GM18507 (cell line): ENCODE measurements around the gene TMEM244.
"Not testable (repeated sequence)": the region's sequence is repeated elsewhere in the genome, so short reads cannot be mapped to it uniquely, and the experiment has no call there.

ENCODE experiments used
- DNase-seq: peaks from one replicate; pipeline ENCODE4 v3.0.0; 2011; ENCODE audit warnings: low read depth; ENCODE audit not compliant: insufficient read length; ENCODE audit errors: extremely low spot score
- FAIRE-seq: peaks from 2 replicates; lab custom pipeline; 2011; peaks lifted over from hg19 to GRCh38; lab: Jason Lieb, UNC

The TMEM244 gene

DNA sequence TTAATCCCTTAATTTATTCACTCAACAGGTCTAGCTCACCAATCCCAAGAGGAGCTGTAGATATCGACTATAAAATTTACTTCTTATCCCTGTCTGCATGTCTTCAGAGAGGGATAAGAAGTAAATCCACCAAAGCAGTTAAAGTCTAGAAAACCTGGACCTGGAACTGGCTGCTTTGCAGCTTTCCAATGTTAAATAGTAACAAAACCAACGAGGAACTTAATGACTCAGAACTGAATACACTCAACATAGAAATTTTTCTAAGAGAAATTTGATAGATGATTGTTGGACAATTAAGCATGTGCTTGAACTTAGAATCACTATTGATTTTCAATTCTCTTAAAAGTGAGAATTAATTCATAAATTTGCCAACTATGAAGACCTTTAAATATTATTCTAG, 11.5 kb upstream of the TMEM244 start:
- FAIRE-seq = no peak
- DNase-seq = no peak

DNA sequence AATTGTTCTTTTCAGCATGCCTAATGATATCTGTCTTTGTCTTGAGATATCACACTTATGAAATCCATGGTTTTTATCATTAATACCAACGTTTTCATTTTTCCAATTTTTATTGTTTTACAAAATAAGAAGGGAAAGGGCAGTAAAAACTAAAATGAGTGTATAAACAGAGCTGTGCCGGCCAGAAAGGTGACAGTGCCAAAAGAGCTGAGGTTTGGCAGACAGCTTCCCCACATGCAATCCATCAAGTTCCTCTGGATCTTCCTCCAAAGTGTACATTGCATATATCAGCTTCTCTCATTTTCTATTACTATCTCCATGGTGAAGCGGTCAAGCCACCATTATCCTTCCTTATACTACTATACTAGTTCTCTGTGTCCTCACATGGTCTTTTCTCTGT, 10.1 kb upstream of the TMEM244 start:
- FAIRE-seq = no peak
- DNase-seq = no peak

DNA sequence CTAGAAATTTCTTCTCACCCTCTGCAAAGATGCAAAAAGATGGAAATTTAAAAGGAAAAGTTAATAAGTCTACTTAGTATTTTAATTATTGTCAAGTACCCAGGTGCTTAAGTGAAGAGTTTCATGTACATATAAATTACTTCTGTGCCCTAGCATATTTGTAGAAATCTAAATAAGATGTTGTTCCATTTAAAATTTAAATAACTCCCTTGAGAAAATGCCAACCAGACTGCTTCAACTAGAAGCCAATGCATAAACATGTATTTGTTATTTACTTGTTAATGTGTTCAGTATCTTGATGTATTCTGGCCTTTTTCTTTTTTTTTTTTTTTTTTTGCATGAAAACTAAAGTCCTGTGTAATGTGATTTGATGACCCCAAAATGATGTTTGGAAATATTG, 6.3 kb upstream of the TMEM244 start:
- FAIRE-seq (no peak), DNase-seq (no peak)

DNA sequence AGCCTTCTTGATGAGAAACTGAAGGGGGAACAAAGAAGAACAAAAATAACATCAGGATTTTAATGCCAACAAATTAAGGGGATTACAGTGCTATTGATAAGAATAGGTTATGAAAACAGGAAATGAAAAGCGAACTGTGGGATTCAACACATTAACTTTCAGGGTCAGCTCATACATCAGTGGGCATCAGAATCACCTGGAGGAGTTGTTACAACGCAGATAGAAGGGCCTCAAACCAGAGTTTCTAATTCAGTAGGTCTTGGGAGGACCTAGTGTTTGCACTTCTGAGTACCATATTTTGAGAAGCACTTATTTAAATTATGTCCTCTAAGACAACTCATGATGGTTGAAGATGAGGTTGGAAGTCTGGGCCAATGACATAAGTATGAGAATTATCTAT, 5.6 kb upstream of the TMEM244 start:
- FAIRE-seq = no peak
- no peak for DNase-seq

DNA sequence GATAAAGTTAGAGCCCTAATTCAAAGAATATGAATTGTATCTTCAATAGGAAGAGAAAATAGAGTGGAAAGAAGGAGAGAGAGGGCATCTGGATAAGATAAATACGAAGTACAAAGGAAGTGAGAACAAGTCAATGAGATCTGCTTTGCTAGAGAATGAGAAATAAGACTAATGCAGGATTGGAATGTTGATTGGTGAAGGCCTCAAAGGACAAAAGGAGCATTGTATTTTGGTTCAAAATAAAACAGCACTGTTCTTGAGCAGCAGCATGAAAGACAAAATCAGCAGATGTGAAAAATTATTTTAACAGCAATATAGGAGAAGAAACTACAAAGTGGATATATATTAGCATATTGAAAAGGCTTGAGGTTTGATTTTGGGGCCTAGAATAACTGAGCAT, 5.1 kb upstream of the TMEM244 start:
- DNase-seq (no peak), FAIRE-seq (no peak)

GRCh38 chr6:129865013-129865412, 3.9 kb upstream of the TMEM244 start:
- DNase-seq = no peak
- no peak for FAIRE-seq

DNA sequence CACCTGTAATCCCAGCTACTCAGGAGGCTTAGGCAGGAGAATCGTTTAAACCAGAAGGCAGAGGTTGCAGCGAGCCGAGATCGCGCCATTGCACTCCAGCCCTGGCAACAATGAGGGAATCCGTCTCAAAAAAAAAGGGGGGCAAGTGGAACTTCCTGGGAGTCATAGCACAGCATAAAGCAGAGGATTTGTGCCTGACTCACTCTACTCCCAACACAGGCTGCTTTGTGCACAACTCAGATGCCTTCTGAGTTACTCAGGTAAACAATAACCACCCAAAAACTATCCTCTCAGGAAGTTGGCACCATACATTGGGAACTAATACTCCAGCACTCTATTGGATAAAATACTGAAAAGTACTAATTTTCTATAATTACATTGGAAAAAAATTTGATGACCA, 2.5 kb upstream of the TMEM244 start:
- DNase-seq = no peak
- FAIRE-seq = no peak

GRCh38 chr6:129859524-129859923, 1.6 kb downstream of the TMEM244 start:
- FAIRE-seq (no peak), DNase-seq (no peak)

DNA sequence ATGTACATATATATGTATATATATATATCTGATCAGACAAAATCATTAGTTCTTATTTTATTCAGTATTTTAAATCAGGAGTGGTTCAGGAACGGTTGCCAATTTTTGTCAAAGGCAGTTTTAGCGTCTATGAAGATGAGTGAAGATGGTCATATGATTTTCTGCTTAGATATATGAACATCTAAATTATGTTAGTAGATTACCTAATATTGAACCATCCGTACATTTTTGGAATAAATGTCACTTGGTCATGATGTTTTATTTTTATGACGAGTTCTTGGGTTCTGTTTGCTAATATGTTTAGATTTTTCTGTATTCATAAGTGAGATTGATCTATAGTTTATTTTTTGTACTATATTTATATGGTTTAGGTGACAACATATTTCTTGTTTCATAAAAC, 3.3 kb downstream of the TMEM244 start:
- FAIRE-seq (no peak), DNase-seq (no peak)

DNA sequence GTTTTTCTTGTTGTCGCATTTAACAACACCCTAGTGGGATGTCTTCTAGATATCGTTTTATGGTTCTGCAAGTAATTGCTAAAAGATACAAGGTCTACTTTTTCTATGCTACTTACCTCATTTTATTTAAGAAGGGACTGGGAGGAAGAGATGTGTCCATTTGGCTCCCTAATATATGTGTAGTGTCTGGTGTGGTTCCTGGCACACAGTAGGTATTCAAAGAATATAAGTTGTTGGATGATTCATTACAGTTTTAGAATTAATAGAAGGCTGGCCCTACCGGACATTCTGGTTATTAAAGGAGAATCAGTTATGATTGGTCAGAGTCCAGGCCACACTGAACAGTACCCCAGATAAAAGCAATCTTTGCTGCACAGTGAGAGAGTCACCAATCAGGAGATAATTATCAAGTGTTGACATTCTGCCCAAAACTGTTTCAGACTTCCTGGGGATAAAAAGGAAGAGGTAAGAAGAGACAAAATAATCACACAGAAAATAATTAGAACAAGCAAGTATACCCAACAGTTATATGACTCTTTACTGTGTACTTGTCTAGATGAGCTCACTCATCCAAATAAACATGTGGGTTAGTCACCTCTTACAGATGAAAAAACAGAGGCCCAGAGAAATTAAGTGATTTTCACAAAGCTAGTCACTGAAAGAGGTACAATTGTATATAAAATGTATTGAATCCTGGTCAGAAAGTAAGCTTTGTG, 7.0 kb downstream of the TMEM244 start:
- DNase-seq = no peak
- no peak for FAIRE-seq

DNA sequence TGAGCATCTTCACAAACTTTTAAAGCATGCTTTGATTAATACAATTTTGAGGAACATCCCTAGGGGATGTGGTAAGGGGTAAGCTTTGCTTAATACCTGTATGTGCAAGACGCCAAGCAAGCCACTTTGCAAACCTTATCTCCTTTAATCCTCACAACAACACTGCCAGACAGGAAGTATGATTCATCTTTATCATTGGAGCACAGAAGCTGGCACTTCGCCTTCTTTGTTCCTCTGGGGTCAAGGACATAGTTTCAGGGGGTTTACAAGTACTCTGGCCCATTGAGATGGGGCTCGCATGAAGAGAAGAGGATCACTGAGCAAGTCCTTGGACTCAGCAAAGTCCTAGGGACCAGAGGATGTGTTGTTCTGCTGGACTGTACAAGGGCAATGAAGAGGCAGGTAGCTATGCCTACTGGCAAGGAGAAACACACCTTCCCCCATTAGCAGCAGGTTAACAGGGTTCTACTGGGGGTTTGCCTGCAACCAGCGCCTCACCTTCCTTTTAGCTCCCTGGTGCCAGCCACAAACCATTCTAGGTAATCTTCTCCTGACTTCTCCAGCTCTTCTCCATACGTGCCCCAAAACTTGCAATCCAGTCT, 8.8 kb downstream of the TMEM244 start:
- DNase-seq = no peak
- FAIRE-seq = no peak

DNA sequence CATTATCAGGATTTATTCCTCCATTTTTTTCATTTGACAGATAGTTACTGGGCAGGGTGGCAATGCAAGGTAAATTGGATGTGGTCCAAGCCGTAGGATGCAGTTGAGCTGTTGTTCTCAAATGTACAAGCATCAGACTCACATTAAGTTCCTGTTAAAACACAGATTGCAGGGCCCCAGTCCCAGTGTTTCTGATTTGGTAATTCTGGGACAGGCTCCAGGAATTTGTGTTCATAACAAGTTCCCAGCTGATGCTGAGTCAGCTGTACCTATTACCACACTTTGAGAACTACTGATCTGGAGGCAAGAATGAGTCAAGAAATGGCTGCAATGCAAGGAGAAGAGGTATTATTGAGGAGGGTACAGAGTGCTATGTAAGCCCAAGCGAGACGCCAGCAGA, 11.7 kb downstream of the TMEM244 start:
- no peak for DNase-seq
- no peak for FAIRE-seq

- no peak for DNase-seq
- FAIRE-seq = no peak
Observed at GRCh38 chr6:129846761-129847160, 14.4 kb downstream of the TMEM244 start.

DNA sequence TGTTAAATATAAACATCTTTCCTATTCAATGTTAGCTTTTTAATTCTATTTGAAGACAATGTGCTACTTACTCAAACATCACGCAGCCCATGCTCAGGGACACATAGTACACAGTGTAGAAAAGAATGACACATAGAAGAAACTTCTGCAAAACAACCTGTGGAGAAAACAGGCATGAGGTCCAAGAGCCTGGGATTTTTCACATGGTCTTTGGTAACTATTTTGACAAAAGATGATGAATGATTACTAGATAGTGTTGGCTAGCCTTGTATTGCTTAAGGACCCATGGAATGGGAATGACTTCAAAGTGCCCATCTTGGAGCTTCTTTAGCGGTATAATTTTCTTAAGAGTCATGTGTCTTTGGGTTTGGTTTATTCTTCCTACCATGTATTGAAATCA, 15.4 kb downstream of the TMEM244 start:
- DNase-seq (no peak), FAIRE-seq (no peak)

GRCh38 chr6:129844118-129844891, 16.8 kb downstream of the TMEM244 start:
- FAIRE-seq = no peak
- DNase-seq = no peak

DNA sequence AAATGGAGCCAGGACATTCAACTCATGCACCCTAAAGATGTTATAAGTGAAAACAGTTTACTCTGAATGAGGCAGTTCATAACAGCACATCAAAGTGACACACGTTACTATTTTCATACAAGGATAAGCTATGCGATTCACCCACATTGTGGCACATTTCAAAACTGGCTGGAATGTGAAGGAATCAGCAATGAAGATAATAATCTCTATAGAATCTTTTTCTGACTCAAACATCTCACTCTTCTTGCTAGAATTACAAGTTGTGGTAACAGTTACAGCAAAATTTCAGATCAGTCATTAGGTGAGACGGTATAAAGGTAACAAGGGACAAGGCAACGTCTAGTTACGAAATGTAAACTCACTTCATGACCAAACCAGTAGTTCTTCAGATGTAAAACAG, 17.5 kb downstream of the TMEM244 start:
- DNase-seq (no peak), FAIRE-seq (no peak)

DNA sequence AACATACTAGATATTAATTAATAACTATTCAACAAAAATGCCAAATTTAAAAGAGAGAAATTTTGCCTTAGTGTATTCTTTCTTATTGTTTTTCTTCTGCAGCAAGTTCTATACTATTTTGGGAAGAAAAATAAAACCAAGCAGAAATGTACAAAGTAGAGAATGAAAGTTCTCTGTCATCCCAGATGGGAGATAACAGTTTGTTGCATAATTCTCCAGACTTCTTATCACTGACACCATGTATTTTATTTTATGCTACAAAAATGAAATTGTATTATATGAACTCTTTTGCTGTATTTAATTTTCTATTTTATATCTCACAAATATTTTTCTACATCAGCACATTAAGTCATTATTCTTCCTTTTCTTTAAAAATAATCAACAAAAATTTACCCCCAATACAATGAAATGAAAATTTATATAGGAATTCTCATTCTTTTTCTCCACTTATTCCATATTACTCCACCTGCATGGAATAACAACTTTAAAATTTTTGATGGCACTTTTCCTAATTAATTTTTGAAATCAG, 18.2 kb downstream of the TMEM244 start:
- no peak for DNase-seq
- no peak for FAIRE-seq

DNA sequence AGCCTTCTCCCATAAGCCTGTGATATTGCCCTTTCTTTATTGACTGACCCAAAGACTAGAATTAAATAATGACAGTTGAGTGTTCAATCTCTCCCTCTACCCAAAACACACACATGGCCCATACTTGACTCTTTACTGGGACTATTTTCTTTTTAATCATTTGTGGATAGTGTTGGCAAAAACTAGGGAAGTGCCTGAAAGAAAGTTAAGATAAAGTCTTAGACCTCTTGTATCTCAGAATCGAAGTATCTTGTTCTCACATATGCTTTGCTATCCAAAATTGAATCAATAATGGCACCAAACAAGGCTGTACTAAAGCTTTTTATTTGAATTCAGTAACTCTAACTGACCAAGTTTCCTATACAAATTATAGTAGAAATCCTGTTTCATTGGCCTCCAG, 19.0 kb downstream of the TMEM244 start:
- DNase-seq = no peak
- FAIRE-seq = no peak

- DNase-seq, FAIRE-seq: not testable (repeated sequence)
Observed at GRCh38 chr6:129839562-129839961, 21.6 kb downstream of the TMEM244 start.

GRCh38 chr6:129835691-129836090, 25.4 kb downstream of the TMEM244 start:
- FAIRE-seq (no peak), DNase-seq (no peak)

DNA sequence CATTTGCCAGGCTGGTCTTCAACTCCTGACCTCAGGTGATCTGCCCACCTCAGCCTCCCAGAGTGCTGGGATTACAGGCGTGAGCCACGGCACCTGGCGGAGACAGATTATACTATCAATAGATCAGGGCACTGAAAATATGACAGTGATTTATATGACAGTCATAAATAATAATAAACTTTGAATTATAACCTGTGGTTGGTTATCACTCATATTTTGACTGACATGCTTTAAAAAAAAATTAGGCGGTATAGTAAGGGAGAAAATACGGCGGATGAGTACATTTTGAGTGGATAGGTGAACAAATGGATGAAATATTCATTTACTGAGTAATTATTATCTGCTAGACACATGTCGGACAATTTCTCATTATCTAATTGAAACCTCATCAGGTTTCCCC, 28.8 kb downstream of the TMEM244 start:
- FAIRE-seq = no peak
- no peak for DNase-seq
